ENCODE data around the gene JARID2.

- TF ChIP-seq CTCF (optimal IDR thresholded peaks at IDR 0.05 in 1 of 3, IDR thresholded peaks at IDR 0.05 in 1 of 3, conservative IDR thresholded peaks at IDR 0.05 in 1 of 3; ENCODE audit: extremely low read depth in 1 of 3, insufficient read depth in 2 of 3, low read length in 3 of 3): no peak
- TF ChIP-seq EZH2 (IDR thresholded peaks at IDR 0.05; ENCODE audit: low read length): no peak
Measured at GRCh38 chr6:15429141-15430110, 183.6 kb downstream of the JARID2 start.

All from keratinocyte (primary cell).